ENCODE measurements around the gene LGALS7. TPM values are rescaled to one million over a fixed set of nuclear protein-coding genes. Genes with fewer than 3 reads are reported as not detected.

LGALS7 gene
- total and polyA plus RNA-seq, 2 of the 8 experiments (the other 6 are each of a cell fraction or from before 2014, with no cell fraction given), result 0.32 TPM; not detected in 1

DNA sequence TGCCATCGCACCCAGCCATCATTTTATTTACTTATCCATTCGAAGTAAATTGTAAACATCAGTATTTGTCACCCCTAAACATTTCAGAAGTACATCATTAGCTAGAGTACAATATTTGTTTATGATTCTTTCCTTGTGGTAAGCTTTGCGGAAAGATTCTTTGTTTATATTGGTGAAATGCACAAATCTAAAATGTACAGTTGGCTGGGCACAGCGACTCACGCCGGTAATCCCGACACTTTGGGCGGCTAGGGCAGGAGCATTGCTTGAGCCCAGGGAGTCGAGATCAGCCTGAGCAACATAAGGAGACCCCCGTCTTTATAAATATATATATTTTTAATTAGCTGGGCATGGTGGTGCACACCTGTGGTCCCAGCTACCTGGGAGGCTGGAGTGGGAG is 25.8 kb upstream of the LGALS7 start:
- no peak overlapping the region for H2BK20ac ChIP-seq (ENCODE audit: low read length)
- no peak overlapping the region for H2BK120ac ChIP-seq (replicated peaks; ENCODE audit: low read depth, low read length)
- H3K14ac ChIP-seq (ENCODE audit: insufficient read length), result no peak overlapping the region
- no peak overlapping the region for H3K9ac ChIP-seq (replicated peaks in 1 of 4; ENCODE audit: extremely low read depth in 1 of 4, low read depth in 3 of 4, low read length in 3 of 4)
- no peak overlapping the region for H3K18ac ChIP-seq (ENCODE audit: extremely low read depth, low read length)
- no peak overlapping the region for H4K91ac ChIP-seq (replicated peaks; ENCODE audit: insufficient read length, low read length)
- ChIA-PET CTCF (ENCODE audit: partially characterized antibody) (interaction anchor here (0.6 to 1.2 kb wide), 4 partner anchors 18 to 149 kb away, joined by 3 to 4 read pairs (median 3); no protein-coding TSS in a partner anchor), POLR2A (ENCODE audit: partially characterized antibody) (interaction anchor here (0.7 to 1.6 kb wide), 3 partner anchors 15 to 50 kb away, joined by 3 to 6 read pairs (median 4); no protein-coding TSS in a partner anchor)
- DNase-seq (ENCODE audit: low read depth in 1 of 2, low spot score in 2 of 2) (no peak), FAIRE-seq (no peak)
- H3K79me2 ChIP-seq (ENCODE audit: control insufficient read depth in 1 of 2, insufficient read depth in 2 of 2, low read length in 2 of 2), result no peaks in the 10 kb centered on the region
- no peaks in the 10 kb centered on the region for H3K79me1 ChIP-seq (ENCODE audit: low read depth, low read length)
- no peak overlapping the region for H3K27ac ChIP-seq (ENCODE audit: low read depth, low read length)
- H4K5ac ChIP-seq (ENCODE audit: insufficient read length, low read depth, low read length), result no peak overlapping the region
- peaks cover 5% of the 10 kb centered on the region; the same call in 1 of the 2 replicates for H3K23me2 ChIP-seq (ENCODE audit: low read depth, low read length)
- no peak overlapping the region for H3K4me3 ChIP-seq (ENCODE audit: extremely low read depth in 1 of 4, insufficient read depth in 2 of 4, low read depth in 3 of 4, low read length in 4 of 4)
- no peak overlapping the region for H3K56ac ChIP-seq (replicated peaks; ENCODE audit: insufficient read length, low read depth, low read length)
- no peak overlapping the region for H2AK5ac ChIP-seq (ENCODE audit: low read depth, low read length)
- no peak overlapping the region for H2BK12ac ChIP-seq (ENCODE audit: low read depth, low read length)
- WGBS, 2 experiments (ENCODE audit: extremely low coverage in 1 of 2, insufficient coverage in 1 of 2, insufficient read length in 1 of 2, insufficient replicate concordance in 2 of 2, low coverage in 1 of 2, low lambda C conversion rate in 2 of 2, missing lambda C conversion rate in 1 of 2), result 92% methylated on average over 10 of the region's 10 CpGs; no CpG with 5 or more reads in 1 of the 2 experiments
- no peak overlapping the region for H2AFZ ChIP-seq (ENCODE audit: low read length)
- no peak overlapping the region for H4K8ac ChIP-seq (ENCODE audit: extremely low read depth, insufficient read depth, low read length)
- no peaks in the 10 kb centered on the region for H4K20me1 ChIP-seq (replicated peaks in 1 of 2; ENCODE audit: control insufficient read depth in 1 of 2, insufficient read depth in 2 of 2, low read length in 2 of 2)
- no peak overlapping the region for H3K23ac ChIP-seq (ENCODE audit: insufficient read length)
- no peak overlapping the region for H2BK15ac ChIP-seq (ENCODE audit: low read length)
- H3K4ac ChIP-seq (replicated peaks; ENCODE audit: insufficient read length, low read depth, low read length), result no peak overlapping the region
- peaks cover 0 to 2% of the 10 kb centered on the region in 2 experiments; a peak in 1 of 4 replicates for H3K9me3 ChIP-seq (ENCODE audit: insufficient read depth in 2 of 2, low read depth in 1 of 2, low read length in 1 of 2)
- no peak overlapping the region for H2BK5ac ChIP-seq (ENCODE audit: low read depth, low read length)
- no peaks in the 10 kb centered on the region; a peak in 2 of 7 replicates for H3K4me1 ChIP-seq (replicated peaks in 1 of 4; ENCODE audit: control insufficient read depth in 3 of 4, insufficient read depth in 4 of 4, low read length in 3 of 4)
- H3K4me2 ChIP-seq (ENCODE audit: insufficient read depth in 1 of 2, low read depth in 2 of 2, low read length in 2 of 2), result no peak overlapping the region
- no peaks in the 10 kb centered on the region; a peak in 2 of 7 replicates for H3K27me3 ChIP-seq (replicated peaks in 1 of 4; ENCODE audit: control insufficient read depth in 3 of 4, extremely low read depth in 1 of 4, insufficient read depth in 3 of 4, low read length in 3 of 4)
- H3K36me3 ChIP-seq (ENCODE audit: control insufficient read depth in 2 of 4, insufficient read depth in 4 of 4, low read length in 3 of 4), result no peaks in the 10 kb centered on the region
- TF ChIP-seq, protein P1, sequence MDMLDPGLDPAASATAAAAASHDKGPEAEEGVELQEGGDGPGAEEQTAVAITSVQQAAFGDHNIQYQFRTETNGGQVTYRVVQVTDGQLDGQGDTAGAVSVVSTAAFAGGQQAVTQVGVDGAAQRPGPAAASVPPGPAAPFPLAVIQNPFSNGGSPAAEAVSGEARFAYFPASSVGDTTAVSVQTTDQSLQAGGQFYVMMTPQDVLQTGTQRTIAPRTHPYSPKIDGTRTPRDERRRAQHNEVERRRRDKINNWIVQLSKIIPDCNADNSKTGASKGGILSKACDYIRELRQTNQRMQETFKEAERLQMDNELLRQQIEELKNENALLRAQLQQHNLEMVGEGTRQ (IDR thresholded peaks at IDR 0.05; ENCODE audit: low read length), result no peak
- TF ChIP-seq SIX5 (IDR thresholded peaks at IDR 0.05; ENCODE audit: low read depth, low read length) (no peak), ASH2L (IDR thresholded peaks at IDR 0.05; ENCODE audit: low read length) (no peak), EZH2 (IDR thresholded peaks at IDR 0.05; ENCODE audit: low read depth, low read length, severe bottlenecking) (no peak), RFX5 (IDR thresholded peaks at IDR 0.05; ENCODE audit: borderline replicate concordance, low read depth, low read length) (no peak), CBX8 (IDR thresholded peaks at IDR 0.05; ENCODE audit: borderline replicate concordance, low read depth, low read length) (no peak), JUND (IDR thresholded peaks at IDR 0.05; ENCODE audit: low read length) (no peak)
- TF ChIP-seq, protein P2, sequence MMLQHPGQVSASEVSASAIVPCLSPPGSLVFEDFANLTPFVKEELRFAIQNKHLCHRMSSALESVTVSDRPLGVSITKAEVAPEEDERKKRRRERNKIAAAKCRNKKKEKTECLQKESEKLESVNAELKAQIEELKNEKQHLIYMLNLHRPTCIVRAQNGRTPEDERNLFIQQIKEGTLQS (IDR thresholded peaks at IDR 0.05; ENCODE audit: insufficient read depth, low read depth, low read length), result no peak
- TF ChIP-seq, protein P3, sequence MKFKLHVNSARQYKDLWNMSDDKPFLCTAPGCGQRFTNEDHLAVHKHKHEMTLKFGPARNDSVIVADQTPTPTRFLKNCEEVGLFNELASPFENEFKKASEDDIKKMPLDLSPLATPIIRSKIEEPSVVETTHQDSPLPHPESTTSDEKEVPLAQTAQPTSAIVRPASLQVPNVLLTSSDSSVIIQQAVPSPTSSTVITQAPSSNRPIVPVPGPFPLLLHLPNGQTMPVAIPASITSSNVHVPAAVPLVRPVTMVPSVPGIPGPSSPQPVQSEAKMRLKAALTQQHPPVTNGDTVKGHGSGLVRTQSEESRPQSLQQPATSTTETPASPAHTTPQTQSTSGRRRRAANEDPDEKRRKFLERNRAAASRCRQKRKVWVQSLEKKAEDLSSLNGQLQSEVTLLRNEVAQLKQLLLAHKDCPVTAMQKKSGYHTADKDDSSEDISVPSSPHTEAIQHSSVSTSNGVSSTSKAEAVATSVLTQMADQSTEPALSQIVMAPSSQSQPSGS (IDR thresholded peaks at IDR 0.05; ENCODE audit: low read length), result no peak

All from H1 (cell line).